H1 (cell line): ENCODE results near the gene MIPEP. TPM values are rescaled to one million over a fixed set of nuclear protein-coding genes. Genes with fewer than 3 reads are reported as not detected.

Experiments used
- KDM4A ChIP-seq: IDR thresholded peaks from one replicate; pipeline ENCODE4 v1.7.1; 2012; ENCODE audit warnings: low read depth, mild to moderate bottlenecking, moderate library complexity, low read length, inconsistent platforms; ENCODE audit not compliant: severe bottlenecking
- polyA plus RNA-seq, 7 experiments: library from polyadenylated mRNA; depleted of rRNA in 3 of 7; stranded (reverse) in 5 of 7; unstranded in 2 of 7; fragments of >200 nt in 5 of 7; fragments of 200-250 nt in 2 of 7; gene quantifications; 1 replicate in 5 of 7; 2 replicates in 1 of 7; 4 replicates in 1 of 7; pipeline versions ENCODE4 v1.2.1 to v1.2.3, GENCODE V29; 2011 to 2013; ENCODE audit warnings: missing spikeins in 2 of 7, mixed read lengths in 2 of 7
- total RNA-seq: library from RNA; stranded (reverse); fragmentation: NEBNext Ultra II Directional; extraction: Animal tissue kit (Norgen Biotek cat#: 25700); gene quantifications from 2 replicates; pipeline ENCODE4 v1.2.1, GENCODE V29; 2021
- TF ChIP-seq, protein P1 (sequence below), 3 experiments: IDR thresholded peaks; 1 replicate in 2 of 3; 2 replicates in 1 of 3; pipeline versions ENCODE4 v1.5.1 to v1.6.1; 2011; ENCODE audit warnings: low read length in 3 of 3, mild to moderate bottlenecking in 3 of 3, inconsistent platforms in 2 of 3, low read depth in 1 of 3, moderate library complexity in 1 of 3; ENCODE audit not compliant: insufficient read depth in 1 of 3; ENCODE audit errors: control extremely low read depth in 1 of 3

MIPEP gene
- total and polyA plus RNA-seq, 2 of the 8 experiments (the other 6 are each of a cell fraction or from before 2014, with no cell fraction given) = 24.0 to 24.2 TPM

DNA sequence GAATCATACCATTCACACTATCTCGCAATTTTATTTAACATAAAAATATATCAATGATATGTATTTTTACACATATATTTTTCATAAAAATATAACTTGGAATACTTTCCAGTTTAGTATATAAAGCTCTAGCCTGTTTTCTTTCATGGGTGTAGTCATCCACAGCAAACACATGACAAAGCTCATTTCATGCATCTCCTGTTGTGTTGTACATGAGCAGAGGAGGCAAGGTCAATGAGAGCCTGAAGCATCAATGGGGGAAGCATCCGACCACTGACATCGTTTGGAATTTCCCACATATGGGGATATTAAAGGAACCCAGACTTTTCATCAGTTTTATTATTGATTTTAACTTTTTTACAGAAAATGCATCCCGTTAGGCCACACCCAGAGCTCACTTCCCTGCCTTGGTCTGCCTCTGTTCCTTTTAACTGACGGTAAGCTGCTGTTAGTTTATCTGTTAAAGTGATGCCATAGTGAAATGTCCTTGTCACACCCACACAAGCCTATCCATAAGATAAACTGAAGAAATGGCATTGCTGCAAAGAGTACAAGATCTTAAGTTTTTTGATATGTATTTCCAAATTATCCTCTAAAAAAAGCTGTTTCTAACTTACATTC, 44.0 kb downstream of the MIPEP start (continued):
- TF ChIP-seq KDM4A = no peak
- TF ChIP-seq, protein P1, sequence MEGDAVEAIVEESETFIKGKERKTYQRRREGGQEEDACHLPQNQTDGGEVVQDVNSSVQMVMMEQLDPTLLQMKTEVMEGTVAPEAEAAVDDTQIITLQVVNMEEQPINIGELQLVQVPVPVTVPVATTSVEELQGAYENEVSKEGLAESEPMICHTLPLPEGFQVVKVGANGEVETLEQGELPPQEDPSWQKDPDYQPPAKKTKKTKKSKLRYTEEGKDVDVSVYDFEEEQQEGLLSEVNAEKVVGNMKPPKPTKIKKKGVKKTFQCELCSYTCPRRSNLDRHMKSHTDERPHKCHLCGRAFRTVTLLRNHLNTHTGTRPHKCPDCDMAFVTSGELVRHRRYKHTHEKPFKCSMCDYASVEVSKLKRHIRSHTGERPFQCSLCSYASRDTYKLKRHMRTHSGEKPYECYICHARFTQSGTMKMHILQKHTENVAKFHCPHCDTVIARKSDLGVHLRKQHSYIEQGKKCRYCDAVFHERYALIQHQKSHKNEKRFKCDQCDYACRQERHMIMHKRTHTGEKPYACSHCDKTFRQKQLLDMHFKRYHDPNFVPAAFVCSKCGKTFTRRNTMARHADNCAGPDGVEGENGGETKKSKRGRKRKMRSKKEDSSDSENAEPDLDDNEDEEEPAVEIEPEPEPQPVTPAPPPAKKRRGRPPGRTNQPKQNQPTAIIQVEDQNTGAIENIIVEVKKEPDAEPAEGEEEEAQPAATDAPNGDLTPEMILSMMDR (IDR thresholded peaks at IDR 0.05; ENCODE audit: control extremely low read depth in 1 of 3, insufficient read depth in 1 of 3, low read depth in 1 of 3, low read length in 3 of 3) = no peak
